Stimulated activated CD8-positive, alpha-beta memory T cell treated with anti-CD3 and anti-CD28 coated beads, Interleukin-2, amount 100 ng/mL, for 48 hours (primary cell): ENCODE results near the gene NAPEPLD.
"Not testable (repeated sequence)": the region's sequence is repeated elsewhere in the genome, so short reads cannot be mapped to it uniquely, and the experiment has no call there.

Experiments used
- DNase-seq, 2 donors: peaks; one replicate each; pipeline ENCODE4 v3.0.0-alpha.2; 2020; ENCODE audit warnings: low read depth in 2 of 2

The NAPEPLD gene

GRCh38 chr7:103113164-103113563, 35.7 kb downstream of the NAPEPLD start:
- no peak for DNase-seq

DNA sequence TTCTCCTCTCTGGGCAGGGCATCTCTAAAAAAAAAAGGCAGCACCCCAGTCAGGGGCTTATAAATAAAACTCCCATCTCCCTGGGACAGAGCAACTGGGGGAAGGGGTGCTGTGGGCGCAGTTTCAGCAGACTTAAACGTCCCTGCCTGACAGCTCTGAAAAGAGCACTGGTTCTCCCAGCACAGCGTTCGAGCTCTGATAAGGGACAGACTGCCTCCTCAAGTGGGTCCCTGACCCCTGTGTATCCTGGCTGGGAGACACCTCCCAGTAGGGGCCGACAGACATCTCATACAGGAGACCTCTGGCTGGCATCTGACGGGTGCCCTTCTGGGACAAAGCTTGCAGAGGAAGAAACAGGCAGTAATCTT, 42.2 kb downstream of the NAPEPLD start:
- DNase-seq = not testable (repeated sequence)

GRCh38 chr7:103106005-103106702, 42.7 kb downstream of the NAPEPLD start:
- no peak for DNase-seq

DNA sequence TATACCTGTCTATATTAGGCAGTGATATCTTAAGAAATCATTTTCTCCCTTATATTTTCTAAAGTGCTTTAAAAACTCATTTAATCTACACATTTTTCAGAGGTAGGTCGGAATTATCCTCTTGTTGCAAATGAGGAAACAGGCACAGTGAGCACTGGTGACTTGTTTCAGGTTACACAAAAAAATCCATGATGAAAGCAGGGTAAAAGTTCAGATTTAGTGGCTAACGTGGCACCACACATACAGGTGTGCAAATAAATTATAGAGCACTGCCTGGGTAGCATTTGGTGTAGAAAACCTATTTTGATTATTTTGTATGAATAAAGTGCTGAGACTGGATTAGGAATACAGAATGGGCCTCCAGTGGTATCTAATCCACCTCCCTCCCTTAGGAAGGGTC, 47.4 kb downstream of the NAPEPLD start:
- no peak for DNase-seq

GRCh38 chr7:103100348-103100747, 48.6 kb downstream of the NAPEPLD start:
- no peak for DNase-seq

DNA sequence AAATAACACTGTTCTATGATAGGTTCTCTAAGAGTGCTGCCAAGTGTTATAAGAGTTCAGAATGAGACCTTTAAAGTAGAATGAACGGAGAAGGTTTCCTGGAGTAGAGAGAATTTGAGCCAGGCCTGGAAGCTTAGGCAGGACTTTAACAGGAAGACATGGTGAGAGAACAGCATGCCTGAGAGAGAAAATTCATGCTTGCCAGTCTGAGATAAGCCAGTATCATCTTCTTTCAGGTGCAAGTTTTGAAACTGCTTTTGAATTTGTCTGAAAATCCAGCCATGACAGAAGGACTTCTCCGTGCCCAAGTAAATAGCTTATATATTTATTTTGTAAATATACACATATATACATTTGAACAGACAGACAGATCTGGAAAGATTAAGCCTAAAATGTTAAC, 51.9 kb downstream of the NAPEPLD start:
- DNase-seq = no peak

DNA sequence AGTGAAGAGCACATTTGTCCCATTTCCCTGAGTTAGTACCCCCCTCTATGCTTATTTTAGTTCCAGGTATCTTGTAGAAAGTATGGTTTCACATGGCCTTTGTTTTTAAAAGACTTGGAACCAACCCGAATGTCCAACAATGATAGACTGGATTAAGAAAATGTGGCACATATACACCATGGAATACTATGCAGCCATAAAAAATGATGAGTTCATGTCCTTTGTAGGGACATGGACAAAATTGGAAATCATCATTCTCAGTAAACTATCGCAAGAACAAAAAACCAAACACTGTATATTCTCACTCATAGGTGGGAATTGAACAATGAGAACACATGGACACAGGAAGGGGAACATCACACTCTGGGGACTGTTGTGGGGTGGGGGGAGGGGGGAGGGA, 53.3 kb downstream of the NAPEPLD start:
- not testable (repeated sequence) for DNase-seq

GRCh38 chr7:103094102-103094501, 54.8 kb downstream of the NAPEPLD start:
- DNase-seq = no peak

DNA sequence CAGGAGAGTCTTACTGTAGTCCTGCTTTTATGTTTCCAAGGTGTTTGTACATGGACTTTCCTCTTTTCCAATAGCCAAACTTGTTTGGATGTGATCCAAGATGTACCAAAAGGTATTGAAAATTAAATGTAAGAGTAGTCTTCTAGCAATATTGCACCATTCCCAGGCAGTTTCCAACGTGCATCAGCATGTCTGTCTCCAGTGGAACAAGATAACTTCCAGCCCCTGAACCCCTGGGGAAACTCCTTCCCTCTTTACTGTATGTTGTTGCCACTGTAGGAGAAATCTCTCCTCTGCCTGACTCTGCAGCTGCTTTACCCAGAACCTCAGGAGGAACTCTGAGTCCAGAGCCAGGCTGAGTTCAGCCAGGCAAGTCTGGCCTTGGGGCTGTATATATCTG, 55.5 kb downstream of the NAPEPLD start:
- no peak for DNase-seq

- DNase-seq = not testable (repeated sequence)
These were observed 56.6 kb downstream of the NAPEPLD start for GRCh38 chr7:103092321-103092720.

DNA sequence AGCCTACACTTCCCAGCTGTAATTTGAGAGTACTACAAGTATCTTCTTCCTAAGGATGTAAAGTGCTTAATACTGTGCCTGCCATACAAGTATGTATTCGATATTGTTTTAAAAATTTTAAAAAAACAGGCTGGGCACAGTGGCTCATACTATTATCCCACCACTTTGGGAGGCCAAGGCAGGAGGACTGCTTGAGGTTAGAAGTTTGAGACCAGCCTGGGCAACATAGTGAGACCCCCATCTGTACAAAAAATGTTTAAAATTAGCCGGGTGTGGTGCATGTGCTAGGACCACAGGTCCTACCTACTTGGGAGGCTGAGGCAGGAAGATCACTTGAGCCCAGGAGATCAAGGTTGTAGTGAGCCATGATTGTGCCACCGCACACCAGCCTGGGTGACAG, 65.7 kb downstream of the NAPEPLD start:
- DNase-seq = no peak

DNA sequence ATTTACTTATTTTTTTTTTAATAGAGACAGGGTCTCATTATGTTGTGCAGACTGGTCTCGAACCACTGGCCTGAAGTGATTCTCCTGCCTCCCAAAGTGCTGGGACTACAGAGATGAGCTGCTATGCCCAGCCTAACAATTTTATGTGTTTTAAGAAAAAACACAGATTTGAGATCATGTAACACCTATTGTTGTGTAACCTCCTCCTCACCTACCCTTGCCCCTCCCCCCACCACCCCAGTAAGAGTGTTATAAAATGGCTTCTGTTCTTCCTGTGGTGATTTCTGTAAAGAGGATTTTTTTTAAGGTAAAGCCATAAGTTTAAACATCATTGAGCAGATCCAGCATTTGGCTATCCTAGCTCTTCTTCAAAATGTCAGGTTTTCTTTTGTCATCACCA, 66.4 kb downstream of the NAPEPLD start:
- no peak for DNase-seq

DNA sequence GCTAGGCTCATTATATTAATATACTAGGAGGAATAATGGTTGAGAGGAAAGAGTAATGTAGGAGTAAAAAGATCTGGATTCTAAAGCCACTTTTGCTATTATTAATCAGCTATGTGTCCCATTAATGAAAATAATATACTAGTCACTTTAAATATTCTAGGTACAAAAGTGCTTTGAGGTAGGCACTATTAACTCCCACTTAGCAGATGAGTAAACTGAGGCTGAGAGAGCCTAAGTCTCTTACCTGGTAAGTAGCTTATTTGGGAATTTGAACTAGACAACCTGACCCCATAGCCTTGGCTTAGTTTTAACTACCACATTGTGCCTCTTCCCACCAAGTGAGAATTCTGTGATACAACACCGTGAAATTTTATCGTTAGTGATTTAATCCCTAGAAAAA, 68.0 kb downstream of the NAPEPLD start:
- DNase-seq = no peak

- DNase-seq = no peak
These were observed 69.1 kb downstream of the NAPEPLD start for GRCh38 chr7:103079836-103080235.

GRCh38 chr7:103078226-103078625, 70.7 kb downstream of the NAPEPLD start:
- DNase-seq = not testable (repeated sequence)

DNA sequence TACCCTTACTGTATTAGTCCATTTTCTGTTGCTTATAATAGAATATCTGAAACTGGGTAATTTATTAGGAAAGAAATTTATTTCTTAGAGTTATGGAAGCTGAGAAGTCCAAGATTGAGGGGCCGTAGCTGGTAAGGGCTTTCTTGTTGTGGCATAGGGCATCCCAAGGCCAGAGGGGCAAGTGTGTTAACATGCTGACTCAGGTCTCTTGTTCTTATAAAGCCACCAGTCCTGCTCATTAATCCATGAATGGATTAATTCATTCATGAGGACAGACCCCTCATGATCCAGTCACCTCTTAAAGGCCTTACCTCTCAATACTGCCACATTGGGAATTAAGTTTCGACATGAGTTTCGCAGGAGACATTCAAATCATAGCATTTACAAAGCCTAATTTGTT, 71.6 kb downstream of the NAPEPLD start:
- DNase-seq = no peak

DNA sequence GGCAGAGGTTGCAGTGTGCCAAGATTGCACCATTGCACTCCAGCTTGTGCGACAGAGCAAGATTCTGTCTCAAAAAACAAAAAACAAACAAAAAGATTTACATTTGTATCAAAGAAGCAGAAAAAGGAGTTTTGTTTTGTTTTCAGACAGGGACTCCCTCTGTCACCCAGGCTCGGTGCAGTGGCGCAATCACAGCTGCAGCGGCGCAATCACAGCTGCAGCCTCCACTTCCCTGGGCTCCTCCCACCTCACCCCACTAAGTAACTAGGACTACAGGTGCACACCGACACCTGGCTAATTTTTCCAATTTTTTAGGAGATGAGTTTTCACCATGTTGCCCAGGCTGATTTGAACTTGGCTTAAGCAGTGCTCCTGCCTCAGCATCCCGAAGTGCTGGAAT, 72.1 kb downstream of the NAPEPLD start:
- no peak for DNase-seq

GRCh38 chr7:103075337-103075918, 73.5 kb downstream of the NAPEPLD start:
- DNase-seq = peak; percentile 58 to 72

DNA sequence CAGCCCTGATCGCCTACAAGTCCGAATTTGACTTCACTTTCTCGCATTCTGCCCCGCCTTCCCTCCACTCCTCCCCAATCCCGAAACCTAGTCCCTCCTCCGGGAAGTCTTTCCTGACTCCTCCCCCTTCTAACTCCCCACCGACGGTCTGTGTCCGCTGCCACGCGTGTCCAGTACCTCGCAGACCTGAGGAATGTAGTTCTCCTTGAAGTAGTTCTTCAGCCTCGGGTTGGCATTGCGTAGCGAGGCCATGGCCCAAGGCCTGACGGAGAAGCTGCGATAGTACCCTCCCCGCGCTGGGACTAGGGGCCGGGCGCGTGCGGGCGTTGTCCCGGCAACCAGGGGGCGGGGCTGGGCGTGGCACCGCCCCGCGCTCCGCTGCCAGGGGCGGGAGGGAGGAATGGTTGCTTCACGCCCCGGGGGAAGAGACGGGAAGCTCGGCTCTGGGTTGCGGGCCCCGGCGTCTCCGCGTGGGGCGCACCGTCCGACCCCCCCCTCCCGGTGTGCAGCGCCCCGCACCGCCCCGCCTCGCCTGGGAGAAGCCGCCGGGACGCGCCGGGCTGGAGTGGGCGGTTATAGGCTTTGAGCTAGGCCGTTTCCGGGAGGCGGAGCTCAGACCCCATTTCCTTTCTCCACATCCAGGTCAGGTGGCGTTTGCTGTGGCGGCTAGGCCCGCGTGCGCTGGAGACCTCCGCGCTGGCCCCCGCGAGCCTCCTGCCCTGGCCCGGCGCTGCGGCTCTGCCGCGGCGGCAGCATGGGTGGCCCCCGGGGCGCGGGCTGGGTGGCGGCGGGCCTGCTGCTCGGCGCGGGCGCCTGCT, 74.2 kb downstream of the NAPEPLD start, which contains the start of the genes ARMC10 and FBXL13:
TSS of gene ARMC10 (plus strand) at position 622 of the 818 bp plus-strand sequence. CDS start at position 755, 133 bp downstream.
TSS of gene FBXL13 (minus strand) at position 278 of the 818 bp plus-strand sequence.
- peak; percentile 82 to 83 for DNase-seq

DNA sequence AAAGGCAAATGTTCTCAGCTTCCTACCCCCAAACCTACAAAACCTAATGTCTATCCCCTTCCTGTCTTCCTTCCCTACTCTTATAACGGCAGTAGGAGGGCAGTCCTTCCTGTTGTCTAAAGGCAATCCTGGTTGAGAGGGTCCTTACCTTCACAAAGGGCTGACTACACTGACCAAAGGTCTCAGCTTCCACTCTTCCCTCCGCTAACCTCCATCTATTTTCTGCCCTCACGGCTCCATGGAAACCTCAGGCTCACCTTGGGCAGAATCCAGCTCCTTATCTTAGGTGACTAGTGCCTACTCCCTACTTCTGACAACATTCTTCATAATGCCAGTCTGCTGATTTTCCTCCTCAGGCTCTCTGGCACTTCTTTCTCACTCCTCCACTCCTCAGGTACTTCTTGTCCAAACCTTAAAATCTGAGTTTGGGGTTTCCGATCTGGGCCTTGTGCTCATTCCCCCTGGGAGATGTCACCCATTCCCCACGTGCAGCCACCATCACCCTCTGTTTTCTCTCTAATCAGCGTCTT, 74.8 kb downstream of the NAPEPLD start:
- no peak for DNase-seq

DNA sequence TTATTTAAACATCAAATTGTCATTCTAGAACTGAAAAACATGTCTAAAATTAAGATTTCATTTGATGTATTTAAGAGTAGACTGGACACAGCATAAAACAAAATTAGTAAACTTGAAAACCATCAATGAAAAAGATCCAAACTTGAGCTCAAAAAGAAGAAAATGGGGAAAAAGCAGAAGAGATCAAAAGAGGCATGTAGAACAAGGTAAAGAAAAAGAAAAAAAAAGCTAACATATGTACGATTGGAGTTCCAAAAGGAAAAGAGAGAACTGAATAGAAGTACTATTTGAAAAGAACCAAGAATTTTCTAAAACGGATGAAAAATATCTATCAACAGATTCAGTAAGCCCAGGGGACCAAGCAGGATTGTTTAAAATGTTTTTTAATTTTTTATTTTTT, 77.9 kb downstream of the NAPEPLD start:
- no peak for DNase-seq
